ENCODE data around the gene C17orf78.
"Not testable (repeated sequence)": the region's sequence is repeated elsewhere in the genome, so short reads cannot be mapped to it uniquely, and the experiment has no call there.

The C17orf78 gene

DNA sequence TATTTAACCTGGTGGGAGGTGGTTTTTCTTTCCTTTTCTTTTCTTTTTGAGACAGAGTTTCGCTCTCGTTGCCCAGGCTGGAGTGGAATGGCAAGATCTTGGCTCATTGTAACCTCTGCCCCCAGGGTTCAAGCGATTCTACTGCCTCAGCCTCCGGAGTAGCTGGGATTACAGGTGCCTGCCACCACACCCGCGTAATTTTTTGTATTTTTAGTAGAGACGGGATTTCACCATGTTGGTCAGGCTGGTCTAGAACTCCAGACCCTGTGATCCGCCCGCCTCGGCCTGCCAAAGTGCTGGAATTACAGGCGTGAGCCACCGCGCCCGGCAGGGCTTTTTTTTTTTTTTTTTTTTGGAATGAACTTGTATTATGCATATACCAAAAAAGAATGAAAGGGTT is 29.7 kb downstream of the C17orf78 start:
- H3K27ac Mint-ChIP-seq, result not testable (repeated sequence)
- peaks cover 16 to 17% of the 10 kb centered on the region in 2 donors for H3K36me3 Mint-ChIP-seq

DNA sequence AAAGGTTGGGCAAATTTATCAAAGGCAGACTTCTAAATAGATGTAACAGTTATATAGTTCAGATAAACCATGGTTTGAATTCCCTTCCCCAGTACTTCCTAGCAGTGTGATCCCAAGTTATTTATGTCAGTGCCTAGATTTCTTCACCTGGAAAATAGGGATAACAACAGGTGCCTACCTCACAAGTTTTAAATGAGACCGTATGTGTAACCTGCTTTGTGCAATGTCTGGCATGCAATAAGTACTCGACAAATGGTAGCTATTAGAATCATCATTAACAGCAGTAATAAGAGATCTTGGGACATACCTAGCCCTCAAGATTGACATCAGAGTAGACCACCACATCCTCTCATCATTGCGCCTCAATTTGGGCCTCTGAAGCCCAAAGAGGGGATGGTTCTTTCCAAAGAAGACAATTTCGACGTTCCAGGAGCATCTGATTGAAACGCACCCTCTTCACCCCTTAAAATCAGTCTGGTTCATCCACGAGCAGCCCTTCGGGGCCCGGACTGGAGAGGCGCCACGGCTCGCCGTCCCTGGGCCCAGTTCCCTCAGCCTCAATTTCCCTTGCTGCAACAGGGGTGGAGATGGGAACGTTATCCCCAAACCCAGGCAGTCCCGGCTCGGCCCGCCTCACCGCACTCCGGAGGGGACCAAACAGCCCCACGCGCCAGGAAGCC is 30.3 kb downstream of the C17orf78 start:
- H3K9me3 Mint-ChIP-seq, result no peaks in the 10 kb centered on the region
- H3K4me3 Mint-ChIP-seq, result peak overlapping the region; percentile 98 to 99
- no peak for DNase-seq
- ATAC-seq (replicated peaks), result peak; percentile 11 to 16
- peaks cover 12 to 51% of the 10 kb centered on the region in 2 donors for H3K4me1 Mint-ChIP-seq
- H3K27me3 Mint-ChIP-seq, result no peaks in the 10 kb centered on the region
- H3K27ac Mint-ChIP-seq, result peak overlapping the region; percentile 98
- peaks cover 18 to 23% of the 10 kb centered on the region in 2 donors for H3K36me3 Mint-ChIP-seq

More for the DNA sequence above, 29.7 kb downstream of the C17orf78 start:
- ATAC-seq (replicated peaks); H3K27me3 Mint-ChIP-seq; H3K9me3 Mint-ChIP-seq; DNase-seq: not testable (repeated sequence)
- Mint-ChIP-seq H3K4me3 (peak overlapping the region; percentile 98 to 99), H3K4me1 (peaks cover 12 to 51% of the 10 kb centered on the region in 2 donors)

- no peaks in the 10 kb centered on the region for H3K9me3 Mint-ChIP-seq
- no peaks in the 10 kb centered on the region for H3K27me3 Mint-ChIP-seq
- H3K36me3 Mint-ChIP-seq, result peaks cover 17 to 27% of the 10 kb centered on the region in 2 donors
- peak; percentile 77 for DNase-seq
- ATAC-seq (replicated peaks), result peak; percentile 97
- H3K4me3 Mint-ChIP-seq, result peak within 1 kb of the TSS; percentile 98 to 99
- peak within 1 kb of the TSS; percentile 98 for H3K27ac Mint-ChIP-seq
- peaks cover 12 to 51% of the 10 kb centered on the region in 2 donors for H3K4me1 Mint-ChIP-seq
Observed at GRCh38 chr17:37406635-37407461, 31.1 kb downstream of the C17orf78 start, which contains the start of the genes ACACA and TADA2A. Gene ACACA (minus strand): TSS chr17:37406836. CDS start chr17:37406299, 537 bp downstream. Gene TADA2A (plus strand): TSS chr17:37406886. CDS start chr17:37411366, 4,480 bp downstream.

GRCh38 chr17:37408145-37408479 is 32.3 kb downstream of the C17orf78 start:
- peak overlapping the region; percentile 89 for H3K4me3 Mint-ChIP-seq
- peaks cover 15 to 26% of the 10 kb centered on the region in 2 donors for H3K36me3 Mint-ChIP-seq
- peaks cover 9 to 46% of the 10 kb centered on the region in 2 donors for H3K4me1 Mint-ChIP-seq
- not testable (repeated sequence) for ATAC-seq (replicated peaks); H3K27me3 Mint-ChIP-seq; DNase-seq; H3K9me3 Mint-ChIP-seq
- H3K27ac Mint-ChIP-seq, result peak overlapping the region; percentile 88

DNA sequence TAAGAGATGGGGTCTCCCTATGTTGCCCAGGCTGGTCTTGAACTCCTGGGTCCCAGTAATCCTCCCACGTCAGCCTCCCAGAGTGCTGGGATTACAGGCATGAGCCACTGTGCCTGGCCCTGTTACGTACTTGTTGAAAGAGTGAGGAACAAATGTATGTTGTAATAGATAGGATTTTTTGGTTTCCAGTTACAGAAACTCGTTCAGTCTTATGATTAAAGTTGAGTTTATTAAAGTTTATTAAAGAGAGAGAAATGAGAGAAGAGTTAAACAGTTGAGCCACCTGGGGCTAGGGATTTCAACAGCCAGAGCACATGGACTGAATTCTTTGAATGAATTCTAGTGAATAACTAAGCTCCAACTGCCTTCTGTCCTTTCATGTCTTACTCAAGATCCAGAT is 34.6 kb downstream of the C17orf78 start:
- no peak for ATAC-seq (replicated peaks)
- H3K27ac Mint-ChIP-seq, result peak overlapping the region; percentile 67
- no peaks in the 10 kb centered on the region for H3K9me3 Mint-ChIP-seq
- H3K27me3 Mint-ChIP-seq, result no peaks in the 10 kb centered on the region
- peaks cover 6 to 41% of the 10 kb centered on the region in 2 donors for H3K4me1 Mint-ChIP-seq
- no peak for DNase-seq
- H3K36me3 Mint-ChIP-seq, result peaks cover 25 to 40% of the 10 kb centered on the region in 2 donors
- H3K4me3 Mint-ChIP-seq, result no peak overlapping the region

DNA sequence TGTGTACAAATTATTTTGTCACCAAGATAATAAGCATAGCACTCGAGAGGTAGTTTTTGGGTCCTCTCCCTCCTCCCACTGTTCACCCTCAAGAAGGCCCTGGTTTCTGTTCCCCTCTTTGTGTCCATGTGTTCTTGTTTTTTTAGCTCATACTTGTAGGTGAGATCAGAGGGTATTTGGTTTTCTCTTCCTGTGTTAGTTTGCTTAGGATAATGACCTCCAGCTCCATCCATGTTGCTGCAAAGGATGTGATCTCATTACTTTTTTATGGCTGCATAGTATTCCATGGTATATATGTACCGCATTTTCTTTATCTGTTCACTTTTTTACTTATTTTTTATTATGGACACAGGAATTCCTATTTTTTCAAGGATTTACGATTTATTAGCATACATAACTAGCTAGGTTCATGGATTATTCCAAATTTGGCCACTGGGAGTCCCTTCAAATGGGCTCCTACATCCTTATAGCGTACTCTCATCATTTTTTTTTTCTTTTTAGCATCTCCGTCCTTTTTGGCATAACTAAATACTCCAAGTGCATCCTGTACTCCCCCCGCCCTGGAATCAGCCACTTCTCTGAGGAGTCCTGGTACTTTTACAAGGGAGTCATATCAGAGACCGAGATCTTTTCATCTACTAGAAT is 38.2 kb downstream of the C17orf78 start:
- Mint-ChIP-seq H3K27me3 (no peaks in the 10 kb centered on the region), H3K27ac (no peak overlapping the region), H3K4me3 (no peak overlapping the region), H3K4me1 (peaks cover 4 to 17% of the 10 kb centered on the region in 2 donors), H3K36me3 (peaks cover 26 to 44% of the 10 kb centered on the region in 2 donors), H3K9me3 (no peaks in the 10 kb centered on the region)
- ATAC-seq (replicated peaks), result peak; percentile 77
- DNase-seq, result no peak

DNA sequence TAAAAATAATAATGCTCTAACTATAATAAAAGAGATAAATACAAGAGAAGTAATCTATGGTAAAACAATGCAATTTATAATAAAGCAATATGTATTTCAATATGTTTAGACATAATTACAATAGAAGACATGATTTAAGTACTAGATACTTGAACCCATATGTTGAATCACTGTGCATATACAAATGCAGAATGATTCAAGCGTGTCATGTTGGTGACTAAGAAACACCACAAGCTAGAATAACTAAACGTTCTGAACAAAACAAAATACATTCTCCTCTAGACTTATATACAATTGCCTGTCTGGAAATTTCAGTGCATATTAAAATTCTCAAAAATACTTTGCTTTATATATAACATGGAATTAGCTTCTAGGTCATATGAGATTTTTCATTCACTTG is 42.1 kb downstream of the C17orf78 start:
- Mint-ChIP-seq H3K36me3 (peaks cover 29 to 41% of the 10 kb centered on the region in 2 donors), H3K27ac (no peak overlapping the region)
- no peak for ATAC-seq (replicated peaks)

GRCh38 chr17:37422971-37423625 is 47.3 kb downstream of the C17orf78 start:
- no peaks in the 10 kb centered on the region for H3K9me3 Mint-ChIP-seq
- no peak for ATAC-seq (replicated peaks)
- no peak for DNase-seq
- H3K27me3 Mint-ChIP-seq, result no peaks in the 10 kb centered on the region
- H3K36me3 Mint-ChIP-seq, result peaks cover 24 to 28% of the 10 kb centered on the region in 2 donors
- H3K4me1 Mint-ChIP-seq, result no peaks in the 10 kb centered on the region
- no peak overlapping the region for H3K27ac Mint-ChIP-seq
- no peak overlapping the region for H3K4me3 Mint-ChIP-seq

More for the DNA sequence above, 42.1 kb downstream of the C17orf78 start:
- Mint-ChIP-seq H3K9me3 (no peaks in the 10 kb centered on the region), H3K27me3 (no peaks in the 10 kb centered on the region), H3K4me1 (peaks cover 4 to 12% of the 10 kb centered on the region in 2 donors), H3K4me3 (no peak overlapping the region)
- no peak for DNase-seq

GRCh38 chr17:37425268-37425667 is 49.5 kb downstream of the C17orf78 start:
- peaks cover 2 to 7% of the 10 kb centered on the region in 2 donors for H3K4me1 Mint-ChIP-seq
- DNase-seq (no peak), ATAC-seq (replicated peaks) (no peak)
- peaks cover 26 to 27% of the 10 kb centered on the region in 2 donors for H3K36me3 Mint-ChIP-seq
- H3K27me3 Mint-ChIP-seq, result no peaks in the 10 kb centered on the region
- H3K27ac Mint-ChIP-seq, result no peak overlapping the region
- no peaks in the 10 kb centered on the region for H3K9me3 Mint-ChIP-seq
- H3K4me3 Mint-ChIP-seq, result no peak overlapping the region

DNA sequence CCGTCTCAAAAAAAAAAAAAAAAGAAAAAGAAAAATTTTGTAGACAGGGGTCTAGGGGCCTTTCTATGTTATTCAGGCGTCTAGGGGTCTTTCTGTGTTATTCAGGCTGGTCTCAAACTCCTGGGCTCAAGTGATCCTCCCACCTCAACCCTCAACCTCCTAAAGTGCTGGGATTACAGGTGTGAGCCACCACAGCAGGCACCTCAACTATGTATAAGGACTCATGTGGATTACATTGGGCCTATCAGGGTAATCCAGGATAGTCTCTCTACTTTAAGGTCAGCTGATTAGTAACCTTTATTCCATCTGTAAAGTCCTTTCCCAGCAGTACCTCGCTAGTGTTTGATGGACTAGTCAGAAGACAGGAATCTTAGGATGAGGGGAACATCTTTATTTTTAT is 53.3 kb downstream of the C17orf78 start:
- Mint-ChIP-seq H3K9me3 (no peaks in the 10 kb centered on the region), H3K36me3 (peaks cover 24 to 28% of the 10 kb centered on the region in 2 donors)
- no peak for DNase-seq

GRCh38 chr17:37429453-37429852 is 53.7 kb downstream of the C17orf78 start:
- ATAC-seq (replicated peaks) (no peak), DNase-seq (no peak)
- Mint-ChIP-seq H3K27me3 (no peaks in the 10 kb centered on the region), H3K36me3 (peaks cover 28 to 31% of the 10 kb centered on the region in 2 donors), H3K27ac (no peak overlapping the region), H3K4me3 (no peak overlapping the region), H3K9me3 (no peaks in the 10 kb centered on the region), H3K4me1 (peaks cover 2 to 8% of the 10 kb centered on the region in 2 donors)

More for the DNA sequence above, 53.3 kb downstream of the C17orf78 start:
- Mint-ChIP-seq H3K27ac (no peak overlapping the region), H3K4me3 (no peak overlapping the region), H3K4me1 (peaks cover 2 to 8% of the 10 kb centered on the region in 2 donors), H3K27me3 (no peaks in the 10 kb centered on the region)
- no peak for ATAC-seq (replicated peaks)

DNA sequence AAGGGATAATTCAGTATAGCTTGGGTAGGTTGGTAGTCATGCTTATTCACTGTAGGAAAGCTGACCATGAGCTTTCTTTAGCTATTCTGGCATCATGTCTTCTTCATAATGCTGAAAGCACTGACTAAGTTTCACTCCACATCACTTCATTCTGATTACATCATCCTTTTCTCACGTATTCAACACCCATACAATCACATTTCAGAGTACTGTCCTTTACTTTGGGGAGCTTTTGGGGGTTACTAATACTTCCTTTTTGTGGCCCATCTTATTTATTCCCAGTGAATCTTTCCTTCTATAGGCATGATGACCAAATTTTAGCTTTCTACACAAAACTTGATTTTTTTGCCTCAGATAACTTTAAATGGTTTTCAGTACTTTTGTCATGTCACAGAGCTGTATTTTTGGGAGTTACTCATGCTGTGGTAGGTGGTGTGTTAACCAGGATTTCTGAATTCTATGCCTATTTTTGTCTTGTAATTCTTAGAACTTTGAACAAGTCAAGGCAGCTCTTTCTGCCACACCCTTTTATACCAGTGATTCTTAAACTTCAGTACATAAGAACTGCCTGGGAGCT is 54.4 kb downstream of the C17orf78 start:
- Mint-ChIP-seq H3K9me3 (no peaks in the 10 kb centered on the region), H3K36me3 (peaks cover 25 to 27% of the 10 kb centered on the region in 2 donors), H3K27ac (peak overlapping the region; percentile 3), H3K27me3 (no peaks in the 10 kb centered on the region), H3K4me1 (peaks cover 2 to 8% of the 10 kb centered on the region in 2 donors), H3K4me3 (no peak overlapping the region)
- ATAC-seq (replicated peaks) (no peak), DNase-seq (no peak)

DNA sequence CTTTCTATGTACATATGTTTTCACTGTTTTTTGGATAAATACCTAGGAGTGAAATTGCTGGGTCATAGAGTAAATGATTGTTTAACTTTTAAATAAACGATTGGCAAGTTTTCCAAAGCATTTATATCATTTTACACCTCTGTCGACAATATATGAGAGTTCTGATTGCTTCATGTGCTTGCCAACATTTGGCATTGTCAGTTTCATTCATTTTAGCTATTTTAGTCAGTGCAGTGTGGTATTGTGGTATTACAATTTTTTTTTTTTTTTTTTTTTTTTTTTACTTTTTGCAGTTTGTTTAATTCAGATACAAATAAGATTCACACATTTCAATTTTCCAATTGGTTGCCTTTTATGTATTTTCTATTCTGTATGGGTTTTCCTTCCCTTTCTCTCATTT is 56.9 kb downstream of the C17orf78 start:
- H3K4me1 Mint-ChIP-seq, result peaks cover 2 to 8% of the 10 kb centered on the region in 2 donors
- H3K27ac Mint-ChIP-seq, result no peak overlapping the region
- H3K4me3 Mint-ChIP-seq, result no peak overlapping the region
- H3K27me3 Mint-ChIP-seq, result no peaks in the 10 kb centered on the region
- H3K36me3 Mint-ChIP-seq, result peaks cover 26 to 29% of the 10 kb centered on the region in 2 donors
- no peaks in the 10 kb centered on the region for H3K9me3 Mint-ChIP-seq
- ATAC-seq (replicated peaks), result no peak
- DNase-seq, result no peak

All from stimulated activated naive B cell treated with anti-CD40 and anti-IgM and Interleukin-4, amounts not matched to agents 10 μg/mL and 1 μg/mL and 100 μg/mL, for 72 hours (primary cell).